ENCODE measurements around the gene THSD4. TPM values are rescaled to one million over a fixed set of nuclear protein-coding genes. Genes with fewer than 3 reads are reported as not detected.

The THSD4 gene
- total RNA-seq, 6 donors from 2014 or later, result 16.8 to 39.7 (median 21.7) TPM

DNA sequence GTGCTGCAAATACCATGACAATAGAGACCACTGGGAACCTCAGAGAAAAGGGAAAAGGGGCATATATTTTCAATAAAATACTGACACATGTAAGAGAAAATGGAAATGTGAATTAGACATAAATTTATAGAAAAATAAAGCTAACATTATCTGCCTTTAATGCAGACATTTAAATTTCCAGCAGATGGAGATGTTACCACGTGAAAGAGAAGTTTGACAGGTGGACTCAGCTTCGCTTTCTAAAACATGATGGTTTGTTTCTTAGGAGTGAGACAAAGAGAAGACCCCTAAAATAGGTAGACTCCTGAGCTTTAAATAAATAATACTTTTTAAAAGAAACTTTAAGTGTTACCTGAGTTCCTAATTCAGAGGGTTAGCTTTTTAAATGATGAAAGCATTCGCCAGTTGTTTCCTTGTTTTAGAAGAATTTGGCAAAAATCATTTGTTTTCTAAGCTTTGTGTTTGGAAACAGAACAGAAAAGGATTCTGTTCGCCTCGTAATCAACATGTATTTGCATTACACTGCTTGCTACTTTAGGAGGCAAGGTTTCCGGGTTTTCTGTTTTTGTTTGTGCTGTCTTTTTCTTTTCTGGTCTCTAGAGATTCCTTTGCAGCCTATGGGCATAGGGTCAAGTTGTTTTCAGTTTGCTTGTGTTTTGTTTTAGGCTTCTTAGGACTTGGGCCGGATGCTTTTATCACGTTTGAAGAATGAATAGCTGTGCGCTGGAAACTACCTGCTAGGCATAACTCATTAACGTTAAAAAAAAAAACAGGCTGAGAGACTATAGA is 271.4 kb downstream of the THSD4 start:
- Histone ChIP-seq H3K36me3 (no peaks in the 10 kb centered on the region), H3K4me3 (no peak overlapping the region), H3K9me3 (no peaks in the 10 kb centered on the region), H3K27ac (peak overlapping the region in 1 of 4 donors; percentile 16), H3K27me3 (no peaks in the 10 kb centered on the region), H3K4me1 (peaks cover 18 to 27% (median 20%) of the 10 kb centered on the region in 4 donors)
- 19 to 35% methylated on average over 10 of the region's 10 CpGs for WGBS, 2 donors
- TF ChIP-seq CTCF (IDR thresholded peaks at IDR 0.05) (peak in 5 of 6 experiments; percentile 22 to 76 (median 51)), EP300 (IDR thresholded peaks at IDR 0.05) (no peak)
- ATAC-seq (ENCODE audit: low FRiP score in 2 of 2) (no peak), DNase-seq (no peak)

DNA sequence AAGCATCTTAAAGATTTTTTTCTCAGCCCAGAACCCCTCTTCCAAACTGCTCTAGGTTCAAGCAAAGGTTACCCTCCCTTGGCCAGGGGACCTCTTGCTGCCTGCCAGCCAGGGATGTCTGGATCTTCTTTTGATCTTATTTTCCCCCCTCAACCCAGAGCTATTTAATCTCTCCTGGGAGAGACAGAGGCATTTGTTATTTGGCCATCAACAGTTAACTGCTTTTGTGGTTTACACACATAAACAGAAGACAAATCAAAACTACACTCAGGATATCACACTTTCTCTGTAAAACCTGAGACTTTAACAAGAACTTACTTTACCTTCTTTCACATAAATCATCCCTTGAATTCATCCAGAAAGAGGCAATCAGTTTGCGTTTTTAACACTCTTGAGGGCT is 272.5 kb downstream of the THSD4 start:
- 63 to 64% methylated on average over 1 of the region's 1 CpG for WGBS, 2 donors
- H3K36me3 ChIP-seq, result no peaks in the 10 kb centered on the region
- H3K27ac ChIP-seq, result no peak overlapping the region
- H3K27me3 ChIP-seq, result no peaks in the 10 kb centered on the region
- H3K4me1 ChIP-seq, result peaks cover 18 to 27% (median 20%) of the 10 kb centered on the region in 4 donors
- ATAC-seq (ENCODE audit: low FRiP score in 2 of 2) (no peak), DNase-seq (no peak)
- H3K9me3 ChIP-seq, result no peaks in the 10 kb centered on the region
- TF ChIP-seq CTCF (IDR thresholded peaks at IDR 0.05) (no peak), POLR2AphosphoS5 (IDR thresholded peaks at IDR 0.05) (no peak), EP300 (IDR thresholded peaks at IDR 0.05) (no peak), POLR2A (IDR thresholded peaks at IDR 0.05) (no peak)
- H3K4me3 ChIP-seq, result no peak overlapping the region

DNA sequence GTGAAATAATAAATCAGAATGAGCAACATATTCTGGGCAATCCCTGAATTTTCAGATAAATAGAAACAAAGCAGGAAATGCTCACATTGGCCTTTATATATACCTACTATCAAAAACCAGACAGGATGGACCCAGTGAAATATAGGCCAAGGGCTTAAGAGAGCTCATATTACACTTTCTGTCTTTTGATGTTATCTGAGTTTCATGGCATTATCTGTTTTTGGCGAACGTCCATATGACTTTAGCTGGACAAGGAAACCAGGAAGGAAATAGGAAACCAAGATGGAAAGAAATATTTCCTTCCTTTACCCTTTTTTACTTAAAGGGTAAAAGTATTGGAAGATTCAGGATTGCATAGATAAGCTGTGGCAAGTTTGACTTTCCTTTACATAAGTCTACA is 274.8 kb downstream of the THSD4 start:
- Histone ChIP-seq H3K4me3 (no peak overlapping the region), H3K27ac (no peak overlapping the region), H3K9me3 (no peaks in the 10 kb centered on the region), H3K27me3 (no peaks in the 10 kb centered on the region), H3K36me3 (no peaks in the 10 kb centered on the region), H3K4me1 (peaks cover 14 to 20% (median 16%) of the 10 kb centered on the region in 4 donors)
- ATAC-seq (ENCODE audit: low FRiP score in 2 of 2), result no peak
- DNase-seq, result no peak
- WGBS, 2 donors, result 51 to 52% methylated on average over 2 of the region's 2 CpGs
- TF ChIP-seq POLR2A (IDR thresholded peaks at IDR 0.05) (no peak), CTCF (IDR thresholded peaks at IDR 0.05) (no peak), POLR2AphosphoS5 (IDR thresholded peaks at IDR 0.05) (no peak), EP300 (IDR thresholded peaks at IDR 0.05) (no peak)

DNA sequence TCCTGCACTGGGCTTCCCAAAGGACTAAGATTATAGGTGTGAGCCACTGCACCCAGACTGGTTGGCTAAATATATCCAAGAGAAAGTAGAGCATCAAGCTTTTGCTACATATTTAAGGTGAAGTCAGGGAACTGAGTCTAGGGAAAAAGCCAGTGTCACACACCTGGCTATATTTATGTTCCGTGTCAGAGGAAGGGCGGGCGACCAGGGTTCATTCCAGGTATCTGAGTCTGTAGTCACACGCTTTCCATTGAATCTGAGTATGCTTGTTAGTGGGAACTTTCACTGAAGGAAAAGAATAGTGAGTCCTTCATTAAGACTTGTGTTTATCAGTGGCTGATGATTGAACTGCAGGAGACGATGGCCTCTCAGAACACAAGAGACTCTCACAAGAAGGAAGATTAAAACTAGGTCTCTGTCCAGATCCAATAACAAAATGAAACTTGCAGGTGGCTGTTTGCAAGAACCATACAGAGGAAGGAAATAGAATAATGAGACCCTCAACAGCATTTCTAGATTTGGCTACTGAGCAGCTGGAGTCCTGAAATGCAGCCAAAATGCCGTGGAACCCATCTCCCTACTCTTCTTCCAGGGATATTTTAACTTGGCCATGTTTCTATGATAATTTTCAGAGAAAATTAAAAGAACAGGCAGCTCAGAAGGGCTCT is 276.3 kb downstream of the THSD4 start:
- DNase-seq, result no peak

More for the DNA sequence above, 276.3 kb downstream of the THSD4 start:
- H3K9me3 ChIP-seq, result no peaks in the 10 kb centered on the region
- ATAC-seq (ENCODE audit: low FRiP score in 2 of 2), result no peak
- H3K27me3 ChIP-seq, result no peaks in the 10 kb centered on the region
- peaks cover 3 to 11% (median 5%) of the 10 kb centered on the region in 4 donors for H3K4me1 ChIP-seq
- no peak overlapping the region for H3K4me3 ChIP-seq
- H3K27ac ChIP-seq, result no peak overlapping the region
- WGBS, 2 donors, result 66 to 74% methylated on average over 6 of the region's 6 CpGs
- no peak for TF ChIP-seq EP300 (IDR thresholded peaks at IDR 0.05)
- TF ChIP-seq POLR2A (IDR thresholded peaks at IDR 0.05), result no peak
- no peak for TF ChIP-seq CTCF (IDR thresholded peaks at IDR 0.05)
- no peak for TF ChIP-seq POLR2AphosphoS5 (IDR thresholded peaks at IDR 0.05)
- no peaks in the 10 kb centered on the region for H3K36me3 ChIP-seq

Measured in upper lobe of left lung (tissue), 6 donors.